Transverse colon (tissue), 4 donors: ENCODE results near the gene C2CD4A. TPM values are rescaled to one million over a fixed set of nuclear protein-coding genes. Genes with fewer than 3 reads are reported as not detected.

Source experiments
- DNase-seq: peaks from one replicate; pipeline ENCODE4 v3.0.0-alpha.2; 2019
- H3K27ac ChIP-seq, 4 donors: fragments of 200-600 bp; sonication (generic); 2 replicates each; pipeline ENCODE4 v1.5.1; 2016 to 2018; ENCODE audit warnings: inconsistent platforms in 4 of 4
- H3K27me3 ChIP-seq: fragments of 200-600 bp; sonication (generic); 2 replicates; pipeline ENCODE4 v1.5.1; 2017; ENCODE audit warnings: inconsistent platforms
- H3K36me3 ChIP-seq, 4 donors: fragments of 200-600 bp; sonication (generic); 2 replicates each; pipeline ENCODE4 v1.5.1; 2017 to 2019; ENCODE audit warnings: inconsistent platforms in 4 of 4
- H3K4me1 ChIP-seq, 4 donors: fragments of 200-600 bp; sonication (generic); 2 replicates each; pipeline ENCODE4 v1.5.1; 2017 to 2020; ENCODE audit warnings: inconsistent platforms in 4 of 4
- H3K4me3 ChIP-seq, 4 donors: fragments of 200-600 bp; sonication (generic); 1 replicate in 1 of 4; 2 replicates in 3 of 4; pipeline versions ENCODE4 v1.5.1 to v1.6.1; 2017 to 2019; ENCODE audit warnings: inconsistent platforms in 4 of 4
- H3K9me3 ChIP-seq, 2 donors: fragments of 200-600 bp; sonication (generic); 2 replicates each; pipeline ENCODE4 v1.5.1; 2017 to 2019; ENCODE audit warnings: inconsistent platforms in 2 of 2
- EP300 ChIP-seq: sonication (generic); formaldehyde crosslinking; IDR thresholded peaks from one replicate; pipeline ENCODE4 v1.6.1; 2017; ENCODE audit warnings: antibody characterized with exemption, low read depth
- POLR2A ChIP-seq: fragments of 450-650 bp; IDR thresholded peaks from one replicate; pipeline ENCODE4 v1.6.1; 2016; ENCODE audit warnings: antibody characterized with exemption, mild to moderate bottlenecking, moderate library complexity
- POLR2AphosphoS5 ChIP-seq, 3 donors: sonication (generic); formaldehyde crosslinking; IDR thresholded peaks; one replicate each; pipeline ENCODE4 v1.6.1; 2016; ENCODE audit warnings: antibody characterized with exemption in 3 of 3
- WGBS, 2 donors: methylation state at CpG; one replicate each; pipeline ENCODE4 v1.1.5; 2018; ENCODE audit warnings: low coverage in 1 of 2; 5-methylcytosine and 5-hydroxymethylcytosine counted together
- in situ Hi-C, 4 donors: fragments of 200-750 bp; cut with MboI; loops; one replicate each; pipeline versions ENCODE4 v1.15.0 to v1.15.1; 2017; ENCODE audit warnings: low sequenced_read_pairs in 3 of 4, low pct_ligation_motif_present in 1 of 4, low pct_unique_long_range_greater_than_20kb in 1 of 4
- intact Hi-C: fragments of 100-400 bp; cut with DNase I; formaldehyde crosslinking; loops from one replicate; pipeline ENCODE4 v1.15.1; 2023; ENCODE audit warnings: low total_unique reads
- total RNA-seq, 4 donors: library from RNA; depleted of rRNA; stranded (reverse); fragments of >200 nt; gene quantifications; one replicate each; pipeline ENCODE4 v1.1.0, GENCODE V29; 2016
- TF ChIP-seq, protein P1 (sequence below), 5 experiments: fragments of 200-600 bp in 3 of 5; fragments of 450-650 bp in 2 of 5; sonication (generic) in 3 of 5; IDR thresholded peaks; 1 replicate in 2 of 5; 2 replicates in 3 of 5; pipeline ENCODE4 v1.5.1; 2016 to 2017; ENCODE audit warnings: antibody characterized with exemption in 5 of 5, inconsistent platforms in 3 of 5, mild to moderate bottlenecking in 2 of 5, moderate library complexity in 1 of 5

Gene C2CD4A
- total RNA-seq, 4 donors from 2014 or later: 0.14 to 2.8 (median 0.77) TPM

DNA sequence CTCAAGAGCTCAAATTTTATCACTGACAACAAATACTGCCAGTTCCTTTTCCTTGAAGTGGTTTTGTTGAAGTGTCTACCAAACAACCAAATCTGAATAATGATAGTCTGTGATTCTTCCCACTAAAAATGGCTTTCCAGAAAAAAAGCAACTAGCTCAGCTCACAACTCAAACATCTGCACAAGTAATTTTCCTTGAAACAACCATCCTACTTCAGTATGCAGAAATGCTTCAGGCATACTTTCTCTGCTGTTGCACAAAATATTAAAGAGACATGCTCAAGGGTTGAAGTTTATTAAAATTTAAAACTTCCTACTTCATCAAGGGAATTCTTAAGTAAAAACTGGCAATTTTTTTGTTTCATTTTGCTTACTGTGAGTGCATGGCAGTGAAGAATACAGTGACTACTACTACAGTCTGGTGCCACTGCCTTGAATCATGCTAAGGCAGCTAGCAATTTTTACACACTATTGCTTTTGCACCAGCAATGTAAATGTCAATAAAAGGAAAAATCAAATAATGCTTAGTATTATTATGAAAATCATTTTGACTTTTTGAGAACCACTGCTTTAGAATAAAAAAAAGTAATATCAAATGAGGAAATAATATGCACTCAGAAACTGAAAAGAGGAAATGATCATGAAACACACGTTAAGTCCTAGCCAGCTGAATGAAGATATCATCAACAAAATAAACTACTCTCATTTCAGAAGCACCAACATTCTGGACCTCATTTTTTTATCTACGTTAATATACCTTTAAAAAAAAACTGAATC lies 40.1 kb upstream of the C2CD4A start:
- intact Hi-C loops: loop anchor here (5.0 kb wide), 1 partner anchor 1866 kb away; no protein-coding TSS in a partner anchor
- TF ChIP-seq POLR2AphosphoS5 (IDR thresholded peaks at IDR 0.05) (no peak), EP300 (no peak), POLR2A (no peak)
- TF ChIP-seq, protein P1, sequence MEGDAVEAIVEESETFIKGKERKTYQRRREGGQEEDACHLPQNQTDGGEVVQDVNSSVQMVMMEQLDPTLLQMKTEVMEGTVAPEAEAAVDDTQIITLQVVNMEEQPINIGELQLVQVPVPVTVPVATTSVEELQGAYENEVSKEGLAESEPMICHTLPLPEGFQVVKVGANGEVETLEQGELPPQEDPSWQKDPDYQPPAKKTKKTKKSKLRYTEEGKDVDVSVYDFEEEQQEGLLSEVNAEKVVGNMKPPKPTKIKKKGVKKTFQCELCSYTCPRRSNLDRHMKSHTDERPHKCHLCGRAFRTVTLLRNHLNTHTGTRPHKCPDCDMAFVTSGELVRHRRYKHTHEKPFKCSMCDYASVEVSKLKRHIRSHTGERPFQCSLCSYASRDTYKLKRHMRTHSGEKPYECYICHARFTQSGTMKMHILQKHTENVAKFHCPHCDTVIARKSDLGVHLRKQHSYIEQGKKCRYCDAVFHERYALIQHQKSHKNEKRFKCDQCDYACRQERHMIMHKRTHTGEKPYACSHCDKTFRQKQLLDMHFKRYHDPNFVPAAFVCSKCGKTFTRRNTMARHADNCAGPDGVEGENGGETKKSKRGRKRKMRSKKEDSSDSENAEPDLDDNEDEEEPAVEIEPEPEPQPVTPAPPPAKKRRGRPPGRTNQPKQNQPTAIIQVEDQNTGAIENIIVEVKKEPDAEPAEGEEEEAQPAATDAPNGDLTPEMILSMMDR (IDR thresholded peaks at IDR 0.05): no peak
- Histone ChIP-seq H3K4me3 (no peak overlapping the region), H3K27me3 (no peaks in the 10 kb centered on the region), H3K9me3 (no peaks in the 10 kb centered on the region), H3K27ac (no peak overlapping the region), H3K36me3 (peaks cover 0 to 11% (median 2%) of the 10 kb centered on the region in 4 donors), H3K4me1 (no peaks in the 10 kb centered on the region)
- no peak for DNase-seq
- WGBS, 2 donors: 66 to 76% methylated on average over 2 of the region's 2 CpGs
- in situ Hi-C loops: no loop called here

DNA sequence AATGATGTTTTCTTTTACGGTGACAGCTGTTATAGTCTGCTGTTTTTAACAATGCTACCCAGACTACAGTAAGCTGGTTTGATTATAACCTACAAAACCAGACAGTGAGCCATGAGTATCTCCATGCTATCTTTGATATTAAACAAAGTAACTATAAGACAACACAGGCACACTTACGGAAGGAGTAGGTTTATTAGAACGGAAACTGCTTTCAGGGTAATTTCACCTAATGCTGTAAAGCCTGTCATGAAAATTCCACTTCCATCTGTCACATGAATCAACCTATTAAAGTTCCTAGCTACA lies 39.6 kb upstream of the C2CD4A start:
- TF ChIP-seq EP300 (no peak), POLR2AphosphoS5 (IDR thresholded peaks at IDR 0.05) (peak in 1 of 3 donors; percentile 34)
- H3K36me3 ChIP-seq: peaks cover 0 to 13% (median 2%) of the 10 kb centered on the region in 4 donors
- DNase-seq: no peak
- H3K9me3 ChIP-seq: no peaks in the 10 kb centered on the region
- H3K4me3 ChIP-seq: no peak overlapping the region
- in situ Hi-C loops (no loop called here), intact Hi-C loops (loop anchor here (5.0 kb wide), 1 partner anchor 1865 kb away; no protein-coding TSS in a partner anchor)
- H3K27me3 ChIP-seq: no peaks in the 10 kb centered on the region
- no peak overlapping the region for H3K27ac ChIP-seq
- 82 to 84% methylated on average over 3 of the region's 3 CpGs for WGBS, 2 donors
- no peaks in the 10 kb centered on the region for H3K4me1 ChIP-seq

GRCh38 chr15:62027916-62028315 lies 38.9 kb upstream of the C2CD4A start:
- no peaks in the 10 kb centered on the region for H3K9me3 ChIP-seq
- no peaks in the 10 kb centered on the region for H3K27me3 ChIP-seq
- no peak for TF ChIP-seq POLR2A
- no peak for TF ChIP-seq EP300
- TF ChIP-seq, protein P1 (IDR thresholded peaks at IDR 0.05): no peak
- no peak for TF ChIP-seq POLR2AphosphoS5 (IDR thresholded peaks at IDR 0.05)
- no peak for DNase-seq
- H3K36me3 ChIP-seq: peaks cover 0 to 13% (median 3%) of the 10 kb centered on the region in 4 donors
- no peaks in the 10 kb centered on the region for H3K4me1 ChIP-seq
- WGBS, 2 donors: 79 to 82% methylated on average over 5 of the region's 5 CpGs
- H3K27ac ChIP-seq: no peak overlapping the region
- intact Hi-C loops: loop anchor here (5.0 kb wide), 1 partner anchor 1864 kb away; no protein-coding TSS in a partner anchor
- no peak overlapping the region for H3K4me3 ChIP-seq
- in situ Hi-C loops: no loop called here

DNA sequence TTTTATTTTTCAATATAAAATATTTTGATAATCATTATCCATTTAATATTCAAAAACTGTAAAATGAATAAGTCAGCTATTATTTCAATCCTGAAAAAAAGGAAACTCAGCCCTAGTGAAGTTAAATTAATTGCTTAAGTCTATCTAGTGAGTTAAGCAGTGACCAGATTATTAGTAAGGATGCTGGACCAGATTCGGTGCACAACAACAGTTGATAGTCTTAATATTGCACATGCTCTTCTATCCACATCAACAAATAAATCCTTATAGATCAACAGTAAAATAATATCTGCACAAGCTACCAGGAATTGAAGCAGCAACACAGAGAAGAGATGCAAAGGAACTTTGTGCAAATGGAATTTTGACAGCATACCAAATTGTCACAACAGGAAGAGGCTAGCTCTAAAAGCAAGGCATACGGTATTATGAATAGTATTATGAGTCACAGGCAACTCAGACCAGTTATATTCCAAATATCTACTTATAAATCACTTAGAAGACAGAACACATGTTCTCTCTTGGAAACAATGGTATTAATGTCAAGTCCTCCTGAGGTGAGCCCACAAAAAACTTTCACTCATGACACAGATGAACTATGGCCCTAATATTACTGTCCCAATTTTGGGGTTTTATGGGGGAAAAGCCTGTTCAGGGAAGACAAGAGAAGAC lies 31.4 kb upstream of the C2CD4A start:
- intact Hi-C loops (no loop called here), in situ Hi-C loops (no loop called here)
- Histone ChIP-seq H3K27ac (no peak overlapping the region), H3K36me3 (peaks cover 0 to 40% (median 14%) of the 10 kb centered on the region in 4 donors), H3K4me3 (no peak overlapping the region), H3K4me1 (peaks cover 0 to 3% (median 0%) of the 10 kb centered on the region in 4 donors), H3K9me3 (no peaks in the 10 kb centered on the region), H3K27me3 (no peaks in the 10 kb centered on the region)
- no peak for DNase-seq
- no peak for TF ChIP-seq POLR2AphosphoS5 (IDR thresholded peaks at IDR 0.05)
- TF ChIP-seq POLR2A: no peak
- 56 to 74% methylated on average over 2 of the region's 2 CpGs for WGBS, 2 donors

GRCh38 chr15:62046078-62046743 lies 20.6 kb upstream of the C2CD4A start:
- peaks cover 0 to 9% (median 4%) of the 10 kb centered on the region in 4 donors for H3K36me3 ChIP-seq
- no peak overlapping the region for H3K4me3 ChIP-seq
- DNase-seq: no peak
- WGBS, 2 donors: 65 to 69% methylated on average over 5 of the region's 5 CpGs
- TF ChIP-seq POLR2AphosphoS5 (IDR thresholded peaks at IDR 0.05) (no peak), EP300 (no peak), POLR2A (no peak)
- TF ChIP-seq, protein P1 (IDR thresholded peaks at IDR 0.05): no peak
- in situ Hi-C loops: no loop called here
- H3K9me3 ChIP-seq: no peaks in the 10 kb centered on the region
- peaks cover 0 to 28% (median 12%) of the 10 kb centered on the region in 4 donors for H3K4me1 ChIP-seq
- intact Hi-C loops: no loop called here
- no peak overlapping the region for H3K27ac ChIP-seq
- H3K27me3 ChIP-seq: no peaks in the 10 kb centered on the region
